ENCODE measurements around the gene VIPR1.

VIPR1 gene

GRCh38 chr3:42513521-42513920 is 11.1 kb downstream of the VIPR1 start:
- Histone ChIP-seq H3K27me3 (replicated peaks; ENCODE audit: control insufficient read depth, insufficient read depth, low read length) (peaks cover 30% of the 10 kb centered on the region), H3K36me3 (ENCODE audit: control insufficient read depth, insufficient read depth, low read length, severe bottlenecking) (no peaks in the 10 kb centered on the region), H3K4me3 (ENCODE audit: low read length) (no peak overlapping the region), H3K9me3 (ENCODE audit: control insufficient read depth, low read length) (no peaks in the 10 kb centered on the region), H3K9ac (ENCODE audit: low read length) (no peak overlapping the region), H3K4me1 (ENCODE audit: control insufficient read depth, insufficient read depth, low read length) (peaks cover 15% of the 10 kb centered on the region)
- DNase-seq (ENCODE audit: low read depth) = no peak

GRCh38 chr3:42514876-42515275 is 12.4 kb downstream of the VIPR1 start:
- Histone ChIP-seq H3K27me3 (replicated peaks; ENCODE audit: control insufficient read depth, insufficient read depth, low read length) (peaks cover 16% of the 10 kb centered on the region), H3K4me3 (ENCODE audit: low read length) (no peak overlapping the region), H3K4me1 (ENCODE audit: control insufficient read depth, insufficient read depth, low read length) (peaks cover 15% of the 10 kb centered on the region), H3K36me3 (ENCODE audit: control insufficient read depth, insufficient read depth, low read length, severe bottlenecking) (no peaks in the 10 kb centered on the region), H3K9ac (ENCODE audit: low read length) (no peak overlapping the region), H3K9me3 (ENCODE audit: control insufficient read depth, low read length) (no peaks in the 10 kb centered on the region)
- DNase-seq (ENCODE audit: low read depth) = no peak

GRCh38 chr3:42515391-42515916 is 13.0 kb downstream of the VIPR1 start:
- no peaks in the 10 kb centered on the region for H3K9me3 ChIP-seq (ENCODE audit: control insufficient read depth, low read length)
- H3K36me3 ChIP-seq (ENCODE audit: control insufficient read depth, insufficient read depth, low read length, severe bottlenecking) = no peaks in the 10 kb centered on the region
- DNase-seq (ENCODE audit: low read depth) = no peak
- no peak overlapping the region for H3K9ac ChIP-seq (ENCODE audit: low read length)
- H3K4me1 ChIP-seq (ENCODE audit: control insufficient read depth, insufficient read depth, low read length) = peaks cover 13% of the 10 kb centered on the region
- peaks cover 15% of the 10 kb centered on the region for H3K27me3 ChIP-seq (replicated peaks; ENCODE audit: control insufficient read depth, insufficient read depth, low read length)
- no peak overlapping the region for H3K4me3 ChIP-seq (ENCODE audit: low read length)

GRCh38 chr3:42515976-42516375 is 13.5 kb downstream of the VIPR1 start:
- peaks cover 15% of the 10 kb centered on the region for H3K27me3 ChIP-seq (replicated peaks; ENCODE audit: control insufficient read depth, insufficient read depth, low read length)
- H3K9ac ChIP-seq (ENCODE audit: low read length) = no peak overlapping the region
- no peak for DNase-seq (ENCODE audit: low read depth)
- no peaks in the 10 kb centered on the region for H3K36me3 ChIP-seq (ENCODE audit: control insufficient read depth, insufficient read depth, low read length, severe bottlenecking)
- no peaks in the 10 kb centered on the region for H3K9me3 ChIP-seq (ENCODE audit: control insufficient read depth, low read length)
- H3K4me3 ChIP-seq (ENCODE audit: low read length) = no peak overlapping the region
- peaks cover 7% of the 10 kb centered on the region for H3K4me1 ChIP-seq (ENCODE audit: control insufficient read depth, insufficient read depth, low read length)

- Histone ChIP-seq H3K4me3 (ENCODE audit: low read length) (no peak overlapping the region), H3K9ac (ENCODE audit: low read length) (no peak overlapping the region), H3K36me3 (ENCODE audit: control insufficient read depth, insufficient read depth, low read length, severe bottlenecking) (no peaks in the 10 kb centered on the region), H3K27me3 (replicated peaks; ENCODE audit: control insufficient read depth, insufficient read depth, low read length) (peaks cover 15% of the 10 kb centered on the region), H3K9me3 (ENCODE audit: control insufficient read depth, low read length) (no peaks in the 10 kb centered on the region), H3K4me1 (ENCODE audit: control insufficient read depth, insufficient read depth, low read length) (peaks cover 3% of the 10 kb centered on the region)
- DNase-seq (ENCODE audit: low read depth) = no peak
Measured at GRCh38 chr3:42516443-42516842, 14.0 kb downstream of the VIPR1 start.

- no peaks in the 10 kb centered on the region for H3K4me1 ChIP-seq (ENCODE audit: control insufficient read depth, insufficient read depth, low read length)
- H3K9me3 ChIP-seq (ENCODE audit: control insufficient read depth, low read length) = no peaks in the 10 kb centered on the region
- no peaks in the 10 kb centered on the region for H3K36me3 ChIP-seq (ENCODE audit: control insufficient read depth, insufficient read depth, low read length, severe bottlenecking)
- no peak overlapping the region for H3K9ac ChIP-seq (ENCODE audit: low read length)
- DNase-seq (ENCODE audit: low read depth) = no peak
- H3K4me3 ChIP-seq (ENCODE audit: low read length) = no peak overlapping the region
- peaks cover 15% of the 10 kb centered on the region for H3K27me3 ChIP-seq (replicated peaks; ENCODE audit: control insufficient read depth, insufficient read depth, low read length)
Measured at GRCh38 chr3:42517117-42517516, 14.7 kb downstream of the VIPR1 start.

- no peak overlapping the region for H3K4me3 ChIP-seq (ENCODE audit: low read length)
- DNase-seq (ENCODE audit: low read depth) = no peak
Measured at GRCh38 chr3:42518800-42519567, 16.5 kb downstream of the VIPR1 start.

GRCh38 chr3:42519568-42519962 is 17.1 kb downstream of the VIPR1 start:
- Histone ChIP-seq H3K9ac (ENCODE audit: low read length) (no peak overlapping the region), H3K9me3 (ENCODE audit: control insufficient read depth, low read length) (no peaks in the 10 kb centered on the region), H3K36me3 (ENCODE audit: control insufficient read depth, insufficient read depth, low read length, severe bottlenecking) (no peaks in the 10 kb centered on the region), H3K27me3 (replicated peaks; ENCODE audit: control insufficient read depth, insufficient read depth, low read length) (peaks cover 10% of the 10 kb centered on the region), H3K4me3 (ENCODE audit: low read length) (no peak overlapping the region), H3K4me1 (ENCODE audit: control insufficient read depth, insufficient read depth, low read length) (no peaks in the 10 kb centered on the region)
- DNase-seq (ENCODE audit: low read depth) = no peak

More at GRCh38 chr3:42518800-42519567, 16.5 kb downstream of the VIPR1 start:
- H3K27me3 ChIP-seq (replicated peaks; ENCODE audit: control insufficient read depth, insufficient read depth, low read length) = peaks cover 10% of the 10 kb centered on the region
- H3K9ac ChIP-seq (ENCODE audit: low read length) = no peak overlapping the region
- no peaks in the 10 kb centered on the region for H3K4me1 ChIP-seq (ENCODE audit: control insufficient read depth, insufficient read depth, low read length)
- H3K36me3 ChIP-seq (ENCODE audit: control insufficient read depth, insufficient read depth, low read length, severe bottlenecking) = no peaks in the 10 kb centered on the region
- no peaks in the 10 kb centered on the region for H3K9me3 ChIP-seq (ENCODE audit: control insufficient read depth, low read length)

- H3K27me3 ChIP-seq (replicated peaks; ENCODE audit: control insufficient read depth, insufficient read depth, low read length) = peaks cover 10% of the 10 kb centered on the region
- no peak overlapping the region for H3K9ac ChIP-seq (ENCODE audit: low read length)
- H3K4me3 ChIP-seq (ENCODE audit: low read length) = no peak overlapping the region
- no peaks in the 10 kb centered on the region for H3K36me3 ChIP-seq (ENCODE audit: control insufficient read depth, insufficient read depth, low read length, severe bottlenecking)
- H3K4me1 ChIP-seq (ENCODE audit: control insufficient read depth, insufficient read depth, low read length) = no peaks in the 10 kb centered on the region
- no peak for DNase-seq (ENCODE audit: low read depth)
- no peaks in the 10 kb centered on the region for H3K9me3 ChIP-seq (ENCODE audit: control insufficient read depth, low read length)
Measured at GRCh38 chr3:42520336-42520735, 17.9 kb downstream of the VIPR1 start.

GRCh38 chr3:42520906-42521305 is 18.5 kb downstream of the VIPR1 start:
- H3K36me3 ChIP-seq (ENCODE audit: control insufficient read depth, insufficient read depth, low read length, severe bottlenecking) = no peaks in the 10 kb centered on the region
- H3K9ac ChIP-seq (ENCODE audit: low read length) = no peak overlapping the region
- no peak for DNase-seq (ENCODE audit: low read depth)
- no peaks in the 10 kb centered on the region for H3K9me3 ChIP-seq (ENCODE audit: control insufficient read depth, low read length)
- H3K27me3 ChIP-seq (replicated peaks; ENCODE audit: control insufficient read depth, insufficient read depth, low read length) = peaks cover 10% of the 10 kb centered on the region
- no peaks in the 10 kb centered on the region for H3K4me1 ChIP-seq (ENCODE audit: control insufficient read depth, insufficient read depth, low read length)
- H3K4me3 ChIP-seq (ENCODE audit: low read length) = no peak overlapping the region

- no peaks in the 10 kb centered on the region for H3K4me1 ChIP-seq (ENCODE audit: control insufficient read depth, insufficient read depth, low read length)
- H3K9ac ChIP-seq (ENCODE audit: low read length) = no peak overlapping the region
- H3K9me3 ChIP-seq (ENCODE audit: control insufficient read depth, low read length) = no peaks in the 10 kb centered on the region
- H3K36me3 ChIP-seq (ENCODE audit: control insufficient read depth, insufficient read depth, low read length, severe bottlenecking) = no peaks in the 10 kb centered on the region
- peaks cover 9% of the 10 kb centered on the region for H3K27me3 ChIP-seq (replicated peaks; ENCODE audit: control insufficient read depth, insufficient read depth, low read length)
- no peak for DNase-seq (ENCODE audit: low read depth)
- no peak overlapping the region for H3K4me3 ChIP-seq (ENCODE audit: low read length)
Measured at GRCh38 chr3:42524751-42525150, 22.3 kb downstream of the VIPR1 start.

GRCh38 chr3:42525212-42525611 is 22.8 kb downstream of the VIPR1 start:
- Histone ChIP-seq H3K4me3 (ENCODE audit: low read length) (no peak overlapping the region), H3K36me3 (ENCODE audit: control insufficient read depth, insufficient read depth, low read length, severe bottlenecking) (no peaks in the 10 kb centered on the region), H3K9ac (ENCODE audit: low read length) (no peak overlapping the region), H3K27me3 (replicated peaks; ENCODE audit: control insufficient read depth, insufficient read depth, low read length) (peaks cover 14% of the 10 kb centered on the region), H3K4me1 (ENCODE audit: control insufficient read depth, insufficient read depth, low read length) (no peaks in the 10 kb centered on the region), H3K9me3 (ENCODE audit: control insufficient read depth, low read length) (no peaks in the 10 kb centered on the region)
- DNase-seq (ENCODE audit: low read depth) = no peak
